ENCODE results near the gene KCTD15.

Gene KCTD15

DNA sequence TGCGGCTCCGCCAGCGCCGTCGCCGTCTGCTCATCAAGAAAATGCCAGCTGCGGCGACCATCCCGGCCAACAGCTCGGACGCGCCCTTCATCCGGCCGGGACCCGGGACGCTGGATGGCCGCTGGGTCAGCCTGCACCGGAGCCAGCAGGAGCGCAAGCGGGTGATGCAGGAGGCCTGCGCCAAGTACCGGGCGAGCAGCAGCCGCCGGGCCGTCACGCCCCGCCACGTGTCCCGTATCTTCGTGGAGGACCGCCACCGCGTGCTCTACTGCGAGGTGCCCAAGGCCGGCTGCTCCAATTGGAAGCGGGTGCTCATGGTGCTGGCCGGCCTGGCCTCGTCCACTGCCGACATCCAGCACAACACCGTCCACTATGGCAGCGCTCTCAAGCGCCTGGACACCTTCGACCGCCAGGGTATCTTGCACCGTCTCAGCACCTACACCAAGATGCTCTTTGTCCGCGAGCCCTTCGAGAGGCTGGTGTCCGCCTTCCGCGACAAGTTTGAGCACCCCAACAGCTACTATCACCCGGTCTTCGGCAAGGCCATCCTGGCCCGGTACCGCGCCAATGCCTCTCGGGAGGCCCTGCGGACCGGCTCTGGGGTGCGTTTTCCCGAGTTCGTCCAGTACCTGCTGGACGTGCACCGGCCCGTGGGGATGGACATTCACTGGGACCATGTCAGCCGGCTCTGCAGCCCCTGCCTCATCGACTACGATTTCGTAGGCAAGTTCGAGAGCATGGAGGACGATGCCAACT, 24.4 kb upstream of the KCTD15 start:
- no peak for DNase-seq

DNA sequence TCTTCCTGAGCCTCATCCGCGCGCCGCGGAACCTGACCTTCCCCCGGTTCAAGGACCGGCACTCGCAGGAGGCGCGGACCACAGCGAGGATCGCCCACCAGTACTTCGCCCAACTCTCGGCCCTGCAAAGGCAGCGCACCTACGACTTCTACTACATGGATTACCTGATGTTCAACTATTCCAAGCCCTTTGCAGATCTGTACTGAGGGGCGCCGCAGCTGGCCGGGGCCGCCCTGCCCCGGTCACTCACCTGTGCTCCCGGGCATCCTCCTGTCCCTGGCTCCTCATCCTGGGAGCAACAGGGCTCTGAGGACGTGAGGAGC, 23.9 kb upstream of the KCTD15 start:
- DNase-seq = no peak

DNA sequence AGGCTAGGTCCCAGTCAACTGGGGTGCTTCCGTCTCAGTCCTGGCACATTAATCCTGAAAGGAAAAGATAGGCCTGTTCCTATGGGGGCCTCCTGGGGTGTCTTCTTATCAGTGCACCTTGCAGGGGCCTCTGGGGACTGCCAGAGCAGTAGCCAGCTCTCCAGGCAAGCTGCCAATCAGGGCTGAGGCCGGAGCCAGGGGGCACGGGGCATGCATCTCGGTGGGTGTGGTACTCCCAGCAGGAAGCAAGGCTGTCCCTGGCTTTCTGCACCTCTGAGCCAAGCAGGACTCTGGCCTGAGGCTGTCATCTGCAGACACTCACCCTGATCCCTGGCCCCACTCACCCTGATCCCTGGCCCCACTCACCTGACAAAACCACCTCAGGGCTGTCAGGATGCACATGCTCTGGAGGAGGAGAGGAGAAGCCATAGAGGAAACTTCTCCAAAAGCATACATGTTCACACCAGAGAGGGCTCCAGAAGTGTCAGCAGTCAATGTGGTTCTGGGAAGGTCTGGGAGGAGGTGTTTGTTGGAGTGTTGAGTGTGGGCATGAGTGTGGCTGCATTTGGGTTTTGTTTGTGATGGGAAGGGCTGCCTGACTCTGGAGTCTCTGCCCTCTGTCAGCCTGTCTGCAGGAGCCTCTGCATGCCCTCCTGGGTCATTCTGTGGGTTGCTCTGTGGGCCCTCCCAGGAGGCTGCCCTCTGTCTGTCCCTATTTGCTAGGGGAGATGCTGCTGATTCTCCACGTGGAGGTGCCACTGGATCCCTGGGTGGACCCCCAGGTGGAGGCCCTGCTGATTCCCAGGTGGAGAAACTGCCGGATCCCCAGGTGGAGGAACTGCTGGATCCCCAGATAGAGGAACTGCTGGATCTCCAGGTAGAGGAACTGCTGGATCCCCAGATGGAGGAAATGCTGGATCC, 22.7 kb upstream of the KCTD15 start:
- DNase-seq = no peak

DNA sequence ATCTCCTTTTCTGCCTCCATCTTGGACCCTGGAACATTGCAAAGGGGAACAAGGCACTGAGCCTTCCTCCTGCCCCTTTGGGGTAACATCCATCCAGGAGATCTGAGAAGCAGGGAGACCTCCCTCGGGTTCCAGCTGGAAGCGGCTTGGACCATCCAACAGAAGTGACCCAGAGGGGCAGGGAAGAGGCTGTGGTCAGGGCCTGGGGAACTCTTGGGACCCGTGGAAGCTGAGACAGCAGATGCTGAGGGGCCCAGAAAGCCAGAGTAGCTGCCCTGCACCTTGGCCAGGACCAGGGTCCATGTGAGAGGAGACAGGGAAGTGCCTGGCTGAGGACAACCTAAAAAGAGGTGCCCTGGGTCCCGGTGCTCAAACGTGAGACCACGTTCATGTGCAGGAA, 21.9 kb upstream of the KCTD15 start:
- DNase-seq = no peak

DNA sequence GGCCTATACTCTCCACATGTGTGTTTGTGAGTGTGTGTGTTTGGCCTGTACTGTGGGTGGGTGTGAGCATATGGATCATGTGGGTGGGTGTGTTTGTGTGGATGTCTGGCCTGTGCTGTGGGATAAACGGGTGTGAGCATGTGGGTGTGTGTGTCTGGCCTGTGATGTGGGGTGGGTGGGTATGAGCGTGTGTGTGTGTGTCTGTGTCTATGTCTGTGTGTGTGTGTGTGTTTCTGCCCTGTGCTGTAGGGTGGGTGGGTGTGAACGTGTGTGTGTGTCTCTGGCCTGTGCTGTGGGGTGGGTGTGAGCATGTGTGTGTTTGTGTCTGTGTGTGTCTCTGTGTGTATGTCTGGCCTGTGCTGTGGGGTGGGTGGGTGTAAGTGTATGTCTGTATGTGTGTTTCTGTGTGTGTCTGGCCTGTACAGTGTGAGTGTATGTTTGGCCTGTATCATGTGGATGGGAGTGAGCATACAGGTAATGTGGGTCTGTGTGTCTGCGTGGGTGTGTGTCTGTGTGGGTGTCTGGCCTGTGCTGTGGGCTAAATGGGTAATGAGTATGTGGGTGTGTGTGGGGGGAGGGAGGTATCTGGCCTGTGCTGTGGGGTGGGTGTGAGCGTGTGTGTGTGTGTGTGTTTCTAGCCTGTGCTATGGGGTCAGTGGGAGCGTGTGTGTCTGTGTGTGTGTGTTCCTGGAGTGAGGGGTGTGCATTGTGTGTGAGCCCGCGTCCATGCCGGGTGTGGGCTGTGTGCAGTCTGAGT, 20.8 kb upstream of the KCTD15 start:
- no peak for DNase-seq

- no peak for DNase-seq
Measured at GRCh38 chr19:33777351-33777750, 19.3 kb upstream of the KCTD15 start.

DNA sequence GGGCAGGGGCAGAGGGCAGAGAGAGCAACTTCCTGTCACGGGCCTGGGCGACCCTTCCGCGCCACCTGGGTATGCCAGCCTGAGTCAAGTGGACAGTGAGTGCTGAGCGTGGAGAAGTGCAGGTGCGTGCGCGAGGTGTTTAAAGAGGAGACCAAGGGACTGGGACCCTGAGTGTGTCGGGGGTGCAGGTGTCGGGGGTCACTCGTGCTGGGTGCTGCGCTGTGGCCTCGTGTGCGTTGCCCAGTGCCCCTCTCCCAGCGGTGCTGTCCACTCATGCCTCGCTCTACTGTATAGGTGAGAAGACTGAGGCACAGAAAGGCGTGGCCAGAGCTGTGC, 18.9 kb upstream of the KCTD15 start:
- no peak for DNase-seq

DNA sequence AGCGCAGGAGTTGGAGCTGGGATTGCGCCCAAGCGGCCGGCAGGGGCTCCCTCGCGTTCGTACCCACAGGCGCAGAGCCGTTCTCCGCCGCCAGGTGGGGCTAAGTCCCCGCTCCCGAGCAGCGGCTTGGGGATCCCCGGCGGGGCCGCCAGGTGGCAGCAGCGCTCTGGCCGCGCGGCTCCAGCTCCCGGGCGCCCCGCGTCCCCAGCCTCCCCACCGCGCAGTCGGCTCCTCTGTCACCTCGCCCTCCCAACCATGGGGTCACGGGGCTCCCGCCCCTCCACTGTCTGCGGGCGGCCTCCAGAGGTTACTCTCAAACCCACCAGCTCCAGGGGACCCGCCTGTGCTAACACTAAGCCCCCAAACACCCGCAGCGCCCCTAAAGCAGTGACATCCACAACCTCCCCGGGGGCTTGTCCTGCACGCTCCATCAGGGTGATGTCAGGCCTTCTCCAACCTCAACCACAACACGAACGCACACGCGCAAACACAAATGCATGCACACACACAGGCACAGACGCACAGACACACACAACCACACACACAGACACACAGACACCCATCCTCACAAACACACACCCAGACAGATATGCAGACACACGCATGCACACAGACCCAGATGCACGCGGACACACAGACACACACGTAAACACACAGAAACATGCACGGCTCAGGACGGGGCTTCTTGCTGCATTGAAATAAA, 18.4 kb upstream of the KCTD15 start:
- DNase-seq = peak; percentile 75

- DNase-seq = no peak
Measured at GRCh38 chr19:33779849-33780248, 16.8 kb upstream of the KCTD15 start.

DNA sequence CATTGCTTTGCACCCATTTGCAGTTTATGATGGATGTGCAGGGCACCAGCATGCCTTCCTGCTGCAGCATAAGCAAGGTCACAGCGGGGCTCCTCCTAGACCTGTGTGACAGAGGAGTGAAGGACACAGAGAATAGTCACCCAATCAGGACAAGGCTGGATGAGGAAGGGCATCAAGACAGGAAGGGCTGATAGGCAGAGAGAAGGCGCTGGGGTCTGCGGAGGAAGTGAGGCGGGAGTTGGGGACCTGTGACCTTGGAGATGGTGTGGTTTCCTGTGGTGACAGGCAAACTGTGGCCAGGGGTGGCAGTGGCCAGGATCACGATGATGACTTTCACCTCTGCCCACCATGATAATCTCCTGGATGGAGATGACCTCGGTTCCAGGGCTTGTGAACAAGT, 16.4 kb upstream of the KCTD15 start:
- DNase-seq = no peak

DNA sequence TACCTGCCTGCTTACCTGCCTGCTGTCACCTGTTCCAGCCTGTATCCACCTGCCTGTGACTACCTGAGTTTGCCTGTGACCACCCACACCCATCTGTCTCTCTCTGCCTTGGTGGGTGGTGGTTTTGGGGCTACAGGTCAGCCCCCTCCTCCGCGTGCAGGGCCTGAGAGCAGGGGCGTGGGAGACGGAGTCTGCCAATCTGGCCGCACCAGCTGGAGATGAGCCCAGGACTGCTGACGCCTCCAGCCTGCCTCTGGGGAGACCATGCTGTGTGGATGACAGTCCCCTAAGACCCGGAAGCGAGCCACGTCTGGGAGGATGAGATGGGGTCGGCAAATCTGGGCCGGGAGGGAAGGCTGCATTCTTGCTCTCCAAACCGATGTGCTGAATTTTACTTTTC, 15.9 kb upstream of the KCTD15 start:
- DNase-seq = no peak

DNA sequence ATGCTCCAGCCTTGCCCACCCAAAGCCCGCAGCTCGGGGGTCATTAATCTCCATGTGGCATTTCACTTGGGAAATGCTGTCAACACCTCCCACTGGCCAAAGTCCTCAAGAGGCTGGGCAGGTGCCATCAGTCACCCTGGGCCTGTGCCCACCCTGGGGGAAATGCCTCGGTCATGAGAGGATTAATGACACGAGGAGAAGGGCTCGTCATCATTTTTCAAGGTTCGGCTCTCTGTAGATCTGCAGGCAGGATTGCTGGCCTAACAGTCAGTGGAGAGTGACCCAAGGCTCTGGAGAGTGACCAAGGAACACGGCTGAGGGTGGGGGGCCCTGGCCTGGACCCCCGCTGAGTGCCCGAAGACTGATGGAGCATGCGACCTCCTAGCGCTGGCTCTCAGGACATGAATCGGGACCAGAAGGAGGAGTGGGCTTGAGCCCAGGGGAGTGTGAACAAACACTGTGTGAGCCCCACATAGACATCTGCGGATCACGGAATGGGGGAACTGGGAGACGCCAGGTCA, 15.2 kb upstream of the KCTD15 start:
- DNase-seq = no peak

DNA sequence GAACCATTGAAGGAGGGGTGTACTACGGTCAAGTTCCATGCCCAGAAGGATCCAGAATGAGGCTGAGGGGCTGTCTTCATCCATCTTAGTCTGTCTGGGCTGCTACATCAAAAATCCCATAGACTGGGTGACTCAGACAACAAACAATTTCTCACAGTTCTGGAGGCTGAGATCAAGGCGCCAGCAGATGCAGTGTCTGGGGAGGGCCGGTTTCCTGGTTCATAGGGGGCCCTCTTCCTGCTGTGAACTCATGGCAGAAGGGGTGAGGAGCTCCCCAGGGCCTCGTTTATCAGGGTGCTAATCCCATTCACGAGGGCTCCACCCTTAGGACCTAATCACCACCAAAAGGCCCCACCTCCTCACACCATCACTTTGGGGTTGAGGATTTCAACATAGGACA, 14.7 kb upstream of the KCTD15 start:
- DNase-seq = no peak

DNA sequence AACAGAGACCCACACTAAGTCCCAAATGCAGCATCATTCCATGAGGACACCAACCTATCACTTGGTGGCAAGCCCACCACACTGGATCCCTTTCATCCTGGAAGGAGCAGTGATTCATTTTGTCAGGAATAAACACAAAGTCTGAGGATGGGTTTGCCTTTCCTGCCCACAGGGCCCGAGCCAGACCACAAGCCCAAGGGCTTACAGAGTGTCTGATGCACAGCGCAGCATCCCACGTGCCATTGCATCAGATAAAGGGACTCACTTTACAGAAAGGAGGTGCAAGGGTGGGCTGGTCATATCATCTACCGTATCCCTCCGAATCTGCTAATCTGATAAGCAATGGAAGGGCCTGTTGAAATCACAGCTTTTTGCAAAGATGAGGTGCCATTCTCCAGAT, 12.2 kb upstream of the KCTD15 start:
- no peak for DNase-seq

GRCh38 chr19:33785795-33786194, 10.9 kb upstream of the KCTD15 start:
- no peak for DNase-seq

GRCh38 chr19:33788676-33789075, 8.0 kb upstream of the KCTD15 start:
- no peak for DNase-seq

GRCh38 chr19:33789344-33789743, 7.3 kb upstream of the KCTD15 start:
- DNase-seq = no peak

DNA sequence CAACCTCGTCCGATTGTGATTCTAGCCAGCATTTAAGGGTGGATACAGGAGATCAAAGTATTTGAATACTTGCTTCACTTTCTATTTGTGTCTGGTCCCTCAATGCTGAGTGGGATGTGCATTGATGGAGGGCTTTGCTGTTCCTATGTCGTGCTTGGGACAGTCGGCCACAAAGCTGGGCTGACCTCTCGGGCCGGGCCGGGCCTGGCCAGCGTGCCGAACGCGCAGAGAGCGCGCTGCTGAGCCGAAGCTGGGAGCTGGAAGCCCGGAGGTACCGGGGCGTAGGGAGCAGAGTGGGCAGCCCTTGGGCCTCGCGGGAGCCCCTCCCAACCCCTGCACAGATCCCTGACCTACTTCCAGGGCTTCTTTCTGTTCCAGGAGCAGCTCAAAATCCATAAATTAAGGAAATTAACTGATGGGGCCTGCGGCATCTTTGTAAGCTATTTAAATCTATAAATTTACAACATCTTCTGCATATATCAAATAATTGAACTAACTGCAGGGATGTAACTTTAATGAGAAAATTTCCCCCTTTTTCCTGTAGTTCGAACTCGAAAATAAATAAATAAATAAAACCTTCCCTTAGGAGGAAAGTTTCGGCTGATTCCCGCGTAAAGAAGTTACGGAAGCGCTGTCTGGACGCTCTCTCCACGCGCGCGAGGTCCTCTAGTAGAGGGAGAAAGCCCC, 1.8 kb upstream of the KCTD15 start:
- no peak for DNase-seq

DNA sequence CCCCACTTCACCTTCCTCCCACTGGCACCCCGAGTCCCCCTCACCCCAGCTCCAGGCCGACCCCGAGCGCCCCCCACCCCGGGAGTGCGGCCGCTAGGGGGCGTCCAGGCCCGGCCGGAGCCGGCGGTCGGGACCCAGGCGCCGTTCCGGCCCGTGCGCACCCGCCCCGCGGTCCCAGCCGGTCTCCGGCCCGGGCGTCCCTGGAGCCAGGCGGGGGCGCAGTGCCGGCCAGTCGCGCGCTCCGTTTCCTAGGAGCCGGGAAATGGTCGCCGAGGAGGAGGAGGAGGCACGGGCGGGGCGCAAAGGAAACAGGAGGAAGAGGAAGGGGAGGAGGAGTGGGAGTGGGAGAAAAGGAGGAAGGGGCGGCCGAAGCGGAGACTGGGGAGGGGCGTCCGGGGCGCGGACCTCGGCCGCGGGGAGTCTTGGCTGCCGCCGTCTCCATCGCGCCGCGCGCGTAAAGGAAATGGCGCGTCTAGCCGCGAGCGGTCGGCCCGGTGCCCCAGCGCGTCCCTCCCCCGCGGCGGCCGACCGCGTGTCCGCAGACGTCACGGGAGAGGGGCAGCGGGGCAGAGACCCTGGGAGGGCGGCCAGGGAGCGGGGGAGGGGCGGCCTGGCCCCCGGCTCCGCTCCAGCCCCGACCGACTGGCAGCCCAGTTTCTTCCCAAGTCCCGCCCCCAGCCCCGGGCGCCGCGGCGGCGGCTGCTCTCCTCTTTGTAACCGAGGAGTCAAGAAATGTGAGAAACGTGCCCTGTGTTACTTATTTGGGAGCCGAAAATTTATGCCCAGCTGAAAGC, 1.1 kb upstream of the KCTD15 start:
- DNase-seq = peak; percentile 78

- no peak for DNase-seq
Measured at GRCh38 chr19:33797802-33798671, 1.4 kb downstream of the KCTD15 start.
